ENCODE measurements around the gene KRTDAP. TPM values are rescaled to one million over a fixed set of nuclear protein-coding genes. Genes with fewer than 3 reads are reported as not detected.

The KRTDAP gene
- total RNA-seq, 2 experiments from 2014 or later: not detected

Other genes with a start within 250 kb of the KRTDAP start
- 10 to 100 TPM in 1 of 2 experiments, 1 to 10 TPM in 1; 7.2 to 10.0 TPM for gene LSR, start 241.5 kb downstream of the KRTDAP start, total RNA-seq
- gene USF2, start 221.5 kb downstream of the KRTDAP start, total RNA-seq: 100 to 1,000 TPM; 138 to 154 TPM
- under 1 TPM; 0.55 to 0.77 TPM for gene HAMP, start 207.9 kb downstream of the KRTDAP start, total RNA-seq
- gene MAG, start 198.3 kb downstream of the KRTDAP start, total RNA-seq: under 1 TPM in 1 of 2 experiments, not detected in 1; 0.26 TPM
- gene CD22, start 161.3 kb downstream of the KRTDAP start, total RNA-seq: under 1 TPM in 1 of 2 experiments, not detected in 1; 0.41 TPM
- gene FFAR1, start 142.6 kb downstream of the KRTDAP start, total RNA-seq: not detected
- gene FFAR3, start 132.0 kb downstream of the KRTDAP start, total RNA-seq: not detected
- under 1 TPM in 1 of 2 experiments, not detected in 1; 0.12 TPM for gene GPR42, start 119.4 kb downstream of the KRTDAP start, total RNA-seq
- not detected for gene FFAR2, start 42.2 kb downstream of the KRTDAP start, total RNA-seq
- gene DMKN, start 23.2 kb upstream of the KRTDAP start, total RNA-seq: not detected
- gene SBSN, start 37.8 kb upstream of the KRTDAP start, total RNA-seq: not detected
- gene GAPDHS, start 43.0 kb upstream of the KRTDAP start, total RNA-seq: not detected
- 10 to 100 TPM; 43.6 to 65.3 TPM for gene TMEM147, start 55.2 kb upstream of the KRTDAP start, total RNA-seq
- not detected for gene ATP4A, start 73.2 kb upstream of the KRTDAP start, total RNA-seq
- not detected for gene PMIS2, start 95.7 kb upstream of the KRTDAP start, total RNA-seq
- 10 to 100 TPM; 49.0 to 59.2 TPM for gene HAUS5, start 122.3 kb upstream of the KRTDAP start, total RNA-seq
- gene RBM42, start 138.6 kb upstream of the KRTDAP start, total RNA-seq: 100 to 1,000 TPM; 110 to 117 TPM
- gene ETV2, start 151.3 kb upstream of the KRTDAP start, total RNA-seq: 1 to 10 TPM; 1.2 to 1.9 TPM
- 100 to 1,000 TPM; 394 to 417 TPM for gene COX6B1, start 157.9 kb upstream of the KRTDAP start, total RNA-seq
- gene UPK1A, start 176.1 kb upstream of the KRTDAP start, total RNA-seq: under 1 TPM in 1 of 2 experiments, not detected in 1; 0.30 TPM
- gene ZBTB32, start 214.1 kb upstream of the KRTDAP start, total RNA-seq: 100 to 1,000 TPM; 133 to 185 TPM
- gene KMT2B, start 227.5 kb upstream of the KRTDAP start, total RNA-seq: 10 to 100 TPM; 70.2 to 79.8 TPM

All from activated CD8-positive, alpha-beta memory T cell treated with anti-CD3 and anti-CD28 coated beads, Interleukin-2, amount 10 ng/mL, durations not matched to agents 7 days and 5 days (primary cell).